Medulla oblongata (tissue), 1 donor: ENCODE measurements around the gene DUSP10.

ENCODE experiments used
- DNase-seq: peaks from one replicate; pipeline ENCODE4 v3.0.0-alpha.2; 2015; ENCODE audit errors: extremely low spot score

The DUSP10 gene

DNA sequence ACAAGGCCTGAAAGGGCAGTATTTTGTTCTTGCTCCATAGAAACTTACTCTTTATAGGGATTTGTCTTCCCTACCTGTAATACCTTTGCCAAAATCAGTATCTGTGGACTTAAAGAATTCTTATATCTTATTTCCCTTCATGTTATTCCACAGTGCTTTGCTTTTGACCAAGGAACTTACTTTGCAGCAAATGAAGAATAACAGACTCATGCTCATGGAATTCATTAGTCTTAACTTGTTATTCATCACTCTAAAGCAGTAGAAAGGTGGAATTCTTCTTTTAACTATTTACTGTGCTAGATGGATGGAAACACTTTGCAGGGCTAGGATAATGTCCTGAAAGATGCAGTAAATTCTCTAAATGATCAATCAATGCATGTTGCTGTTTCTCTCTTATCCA lies 45.9 kb downstream of the DUSP10 start:
- DNase-seq, result no peak

- DNase-seq, result no peak
Observed at GRCh38 chr1:221695301-221695700, 46.6 kb downstream of the DUSP10 start.

- DNase-seq, result no peak
Observed at GRCh38 chr1:221694109-221694508, 47.8 kb downstream of the DUSP10 start.

DNA sequence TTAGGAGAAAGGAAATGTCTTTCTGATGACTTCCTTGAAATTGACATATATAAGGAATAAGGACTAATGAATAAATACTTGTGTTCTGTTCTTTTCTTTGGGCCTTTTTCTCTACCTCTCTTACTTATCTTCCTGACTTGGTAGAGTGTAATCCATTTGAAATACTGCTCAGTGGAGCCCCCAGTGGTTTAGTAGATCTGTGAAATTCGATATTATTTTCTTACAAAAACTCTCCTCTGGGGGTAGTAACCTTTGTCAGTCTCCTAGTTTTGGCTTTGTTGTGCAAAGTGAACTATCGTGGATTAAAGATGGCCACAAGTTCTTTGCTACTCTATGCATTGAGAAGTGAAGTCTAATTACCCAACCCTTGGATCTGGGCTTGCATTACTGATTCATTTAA lies 48.8 kb downstream of the DUSP10 start:
- no peak for DNase-seq

DNA sequence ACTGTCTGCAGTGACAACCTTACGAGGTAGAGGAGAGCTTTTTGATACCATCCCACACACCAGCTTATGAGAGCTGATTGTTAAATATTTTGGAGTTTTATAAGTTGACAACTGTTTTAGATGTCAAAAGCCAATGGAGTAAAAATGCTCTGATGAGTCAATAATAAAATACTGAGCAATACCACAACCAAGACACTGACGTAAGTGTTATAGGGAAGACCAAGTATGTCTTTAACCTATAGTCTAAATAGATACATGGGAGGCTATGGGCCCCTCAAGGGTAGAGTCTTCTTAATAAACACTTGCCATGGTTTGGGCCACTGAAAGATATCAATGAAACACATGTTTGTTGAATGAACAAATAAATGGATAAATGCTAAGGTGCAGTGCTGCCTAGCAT lies 49.2 kb downstream of the DUSP10 start:
- DNase-seq, result no peak

- DNase-seq, result no peak
Observed at GRCh38 chr1:221691261-221691660, 50.6 kb downstream of the DUSP10 start.

- no peak for DNase-seq
Observed at GRCh38 chr1:221690858-221691257, 51.0 kb downstream of the DUSP10 start.

DNA sequence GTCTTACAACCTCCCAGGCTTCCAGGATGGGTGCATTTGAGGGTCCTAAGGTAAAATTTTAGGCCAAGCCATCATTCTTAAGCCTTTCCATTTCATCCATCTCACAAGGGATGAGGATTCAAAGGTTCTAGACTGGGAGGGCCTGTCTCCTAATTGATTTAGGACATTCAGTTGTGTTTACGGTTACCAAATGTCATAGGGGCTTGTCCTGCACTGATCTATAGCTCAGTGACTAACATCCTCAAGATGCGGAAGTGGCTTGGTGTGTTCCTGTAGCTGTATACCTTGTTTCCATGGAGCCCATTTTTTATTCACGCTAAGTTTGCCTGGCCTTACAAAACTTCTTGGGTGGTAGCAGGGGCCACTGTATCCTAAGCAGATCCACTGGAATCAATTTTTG lies 52.8 kb downstream of the DUSP10 start:
- DNase-seq, result no peak

GRCh38 chr1:221688488-221688843 lies 53.4 kb downstream of the DUSP10 start:
- no peak for DNase-seq

- DNase-seq, result no peak
Observed at GRCh38 chr1:221687836-221688487, 53.9 kb downstream of the DUSP10 start.

DNA sequence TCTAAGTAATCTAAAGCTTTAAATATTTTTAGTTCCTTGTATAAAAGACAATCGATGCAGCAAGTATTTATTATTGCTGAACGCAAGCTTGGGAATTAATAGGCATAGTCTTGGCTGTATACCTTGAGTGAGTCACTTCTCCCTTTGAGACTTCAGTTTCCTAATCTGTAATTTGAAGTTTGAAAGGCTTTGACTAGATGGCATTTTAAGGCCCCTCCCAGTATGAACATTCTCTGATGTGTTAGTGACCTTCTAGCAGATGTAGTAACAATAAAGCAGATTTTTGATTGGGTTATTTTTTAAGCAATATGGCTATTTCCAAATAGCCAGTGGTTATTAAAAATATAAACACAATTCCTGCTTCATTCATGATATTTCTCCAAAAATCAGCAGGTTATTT lies 58.2 kb downstream of the DUSP10 start:
- DNase-seq, result no peak

DNA sequence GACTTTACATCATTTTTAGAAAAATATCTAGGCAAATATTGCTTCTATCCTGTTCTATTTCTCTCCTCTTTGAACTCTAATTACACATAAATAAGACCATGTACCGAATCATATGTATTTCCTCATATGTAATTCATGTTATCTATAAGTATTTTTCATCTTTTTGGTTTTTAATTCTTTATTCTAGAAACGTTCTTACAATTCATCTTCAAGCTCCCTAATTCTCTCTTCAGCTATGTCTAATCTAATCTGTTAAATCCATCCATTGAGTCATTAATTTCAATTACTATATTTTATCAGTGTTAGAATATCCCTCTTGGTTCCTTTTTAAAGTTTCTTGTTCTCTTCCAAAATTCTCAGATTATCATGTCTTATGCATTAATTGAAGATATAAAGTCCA lies 61.8 kb downstream of the DUSP10 start:
- DNase-seq, result no peak

DNA sequence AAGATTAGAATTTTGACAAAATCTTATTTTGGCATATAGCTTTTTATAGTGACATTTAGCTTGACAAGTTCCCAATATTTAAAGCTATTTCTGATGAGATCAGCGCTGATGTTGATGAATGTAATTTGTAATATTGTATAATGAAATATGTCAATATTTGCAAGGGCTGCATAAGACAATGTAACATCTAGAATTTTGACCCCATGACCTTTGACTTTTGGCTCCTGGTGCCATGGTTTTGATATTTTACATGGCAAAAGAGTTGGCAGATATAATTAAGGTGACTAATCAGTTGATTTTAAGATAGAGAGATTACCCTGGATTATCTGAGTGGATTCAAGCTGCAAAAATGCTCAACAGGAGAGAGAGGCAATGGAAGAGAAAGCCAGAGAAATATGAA lies 63.9 kb downstream of the DUSP10 start:
- DNase-seq, result no peak

DNA sequence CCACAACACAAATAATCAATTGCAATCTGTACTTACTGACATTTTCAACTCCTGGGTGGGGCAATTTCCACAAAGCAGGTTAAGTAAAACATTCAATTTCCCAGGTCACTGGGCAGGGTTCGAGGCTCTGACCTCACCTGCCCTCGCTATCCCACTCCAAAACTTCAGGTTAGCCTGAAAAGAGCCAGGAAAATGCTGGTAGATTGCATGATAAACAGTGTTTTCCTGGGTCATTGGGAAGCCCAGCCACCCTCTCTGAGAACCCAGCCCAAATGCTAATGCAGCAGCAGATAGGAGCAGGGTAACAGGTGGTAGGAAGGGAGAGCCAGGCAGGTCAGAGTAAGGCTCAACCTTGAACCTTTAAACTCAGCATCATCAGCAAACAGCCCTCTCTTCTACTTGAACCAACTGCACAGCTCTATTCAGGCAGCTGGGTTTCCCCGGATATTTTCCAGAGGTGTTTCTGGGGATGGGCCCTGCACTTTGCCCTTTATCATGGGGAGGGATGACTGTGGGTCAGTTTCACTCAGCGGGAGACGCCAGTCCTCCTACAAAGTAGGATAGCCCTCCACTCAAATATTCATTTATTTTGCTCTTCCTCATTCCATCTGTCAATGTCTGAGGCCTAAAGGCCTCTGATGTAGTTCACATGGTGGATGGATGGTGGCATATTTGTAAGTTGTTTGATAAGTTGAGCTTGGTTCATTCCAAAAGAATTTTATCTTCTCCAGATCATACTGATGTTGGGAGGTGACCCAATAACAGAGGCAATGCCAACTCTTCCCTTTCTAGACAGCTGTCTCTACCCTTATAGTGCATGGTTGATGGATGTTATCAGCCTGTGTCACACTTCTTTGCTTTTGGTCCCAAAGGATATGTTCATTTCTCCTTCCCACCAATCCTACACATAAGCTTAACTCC lies 65.7 kb downstream of the DUSP10 start:
- DNase-seq, result no peak

DNA sequence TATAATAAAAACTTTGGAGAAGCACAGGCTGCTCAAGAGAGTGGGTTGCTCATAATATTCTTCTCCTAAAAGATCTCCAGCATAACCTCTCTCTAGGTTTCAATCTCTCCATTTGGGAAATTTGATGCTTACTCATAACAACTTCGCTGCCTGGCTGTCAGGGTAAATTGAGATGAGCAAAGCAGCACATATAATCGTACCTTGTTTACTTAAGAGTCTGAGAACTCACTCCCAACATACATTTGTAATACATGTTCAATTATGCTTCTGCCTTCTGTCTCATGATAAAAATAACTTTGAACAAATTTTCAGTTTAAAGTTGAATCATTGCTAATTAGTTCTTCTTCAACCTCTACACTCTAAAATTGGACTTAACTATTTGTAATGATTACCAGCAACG lies 68.9 kb downstream of the DUSP10 start:
- no peak for DNase-seq

- no peak for DNase-seq
Observed at GRCh38 chr1:221672239-221672645, 69.6 kb downstream of the DUSP10 start.

DNA sequence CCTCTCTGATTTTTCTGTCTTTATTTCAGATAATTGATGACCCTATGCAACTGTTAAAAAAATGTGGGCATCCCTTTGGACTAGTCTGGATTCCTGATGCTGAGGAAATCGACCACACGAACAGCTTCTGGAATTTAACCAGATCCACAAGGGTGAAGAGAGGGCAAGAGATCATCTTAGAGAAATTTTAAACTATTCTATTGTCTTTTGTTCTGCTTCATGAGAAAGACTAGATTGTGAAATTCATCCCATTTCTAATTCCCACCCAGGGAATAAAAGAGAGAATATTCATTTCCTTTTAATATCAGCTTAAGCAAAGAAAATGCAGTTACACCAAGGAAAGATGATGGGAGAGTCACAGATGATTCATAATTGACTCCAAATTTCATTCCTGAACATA lies 71.8 kb downstream of the DUSP10 start:
- no peak for DNase-seq

GRCh38 chr1:221669441-221669840 lies 72.4 kb downstream of the DUSP10 start:
- no peak for DNase-seq

DNA sequence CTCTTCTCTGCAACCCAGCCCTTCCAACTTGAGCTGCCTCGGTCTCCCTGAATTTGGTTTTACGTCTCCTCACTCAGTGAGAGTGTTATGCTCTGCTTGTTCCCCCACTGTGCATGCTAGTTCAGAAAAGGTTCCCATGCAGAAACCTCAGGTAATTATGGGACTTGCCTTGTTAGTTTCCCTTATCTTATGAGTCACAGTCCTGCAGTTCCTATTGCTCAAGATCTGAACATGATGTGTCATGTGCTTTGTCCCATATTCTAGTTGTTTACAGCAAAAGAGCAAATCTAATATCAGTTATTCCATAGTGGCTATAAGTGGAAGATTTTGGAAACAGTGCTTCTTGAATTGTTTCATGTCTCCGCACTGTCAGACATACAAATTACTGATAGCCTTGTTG lies 74.4 kb downstream of the DUSP10 start:
- DNase-seq, result peak; percentile 5

DNA sequence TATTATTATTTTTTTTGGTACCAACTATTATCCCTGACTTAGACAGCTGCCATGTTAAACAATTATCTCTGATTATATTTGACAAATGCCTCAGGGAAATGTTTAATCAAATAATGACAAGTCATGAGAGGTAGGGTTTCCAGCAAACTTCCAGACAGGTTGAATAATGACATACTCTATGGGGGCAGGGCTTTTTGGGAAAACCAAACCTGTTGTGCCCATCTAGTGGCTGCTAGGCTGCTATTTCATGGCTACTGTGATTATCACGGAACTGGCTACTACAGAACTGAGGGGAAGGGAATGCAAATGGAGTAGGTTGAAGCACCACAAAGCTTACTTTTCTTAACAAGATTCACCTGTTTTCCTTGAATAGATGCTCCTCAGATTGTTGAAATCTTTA lies 77.6 kb downstream of the DUSP10 start:
- no peak for DNase-seq

DNA sequence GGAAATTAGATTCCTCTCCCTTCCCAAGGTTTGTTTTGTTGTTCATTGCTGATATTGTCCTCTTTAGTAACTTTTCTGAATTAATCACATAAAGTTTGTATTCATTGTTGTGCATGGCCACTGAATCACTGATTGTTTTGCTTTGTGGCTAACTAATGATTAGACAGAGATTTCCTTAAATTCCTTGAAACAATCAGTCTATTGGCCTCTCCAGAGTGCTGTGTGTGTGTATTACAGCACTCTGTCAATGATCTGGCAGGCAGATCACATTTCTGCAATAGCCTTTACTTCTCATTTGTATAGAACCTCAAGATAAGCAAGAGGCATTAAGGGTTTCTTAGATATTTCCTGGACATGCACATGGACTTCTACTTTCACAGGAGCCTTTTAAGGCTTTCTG lies 78.6 kb downstream of the DUSP10 start:
- DNase-seq, result no peak

DNA sequence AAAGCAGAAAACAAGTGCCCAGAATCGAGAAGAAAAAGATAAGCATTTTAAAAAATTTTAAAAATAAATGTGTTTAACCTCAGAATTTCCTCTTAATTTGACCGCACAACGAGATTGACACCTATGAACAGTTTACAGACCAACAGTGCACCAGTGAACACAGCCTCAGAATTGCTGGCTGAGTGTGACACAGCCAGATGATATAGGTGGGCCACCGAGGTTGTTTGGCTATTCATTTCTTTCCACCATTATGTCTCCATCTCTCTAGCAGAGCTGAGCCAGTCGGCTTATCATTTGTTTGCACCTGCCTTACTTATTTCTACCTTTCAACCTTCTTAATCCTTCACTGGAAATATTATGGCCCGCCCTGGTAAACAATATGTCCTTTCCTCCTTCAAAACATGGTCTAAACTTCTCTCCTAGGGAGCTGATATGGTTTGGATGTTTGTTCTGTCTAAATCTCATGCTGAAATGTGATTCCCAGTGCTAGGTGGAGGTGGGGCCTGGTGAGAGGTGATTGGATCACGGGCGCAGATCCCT lies 86.1 kb downstream of the DUSP10 start:
- no peak for DNase-seq
